ENCODE measurements around the gene GSTO1. TPM values are rescaled to one million over a fixed set of nuclear protein-coding genes. Genes with fewer than 3 reads are reported as not detected.

The GSTO1 gene
- polyA plus RNA-seq, 10 donors, result 36.5 to 57.7 (median 44.6) TPM

DNA sequence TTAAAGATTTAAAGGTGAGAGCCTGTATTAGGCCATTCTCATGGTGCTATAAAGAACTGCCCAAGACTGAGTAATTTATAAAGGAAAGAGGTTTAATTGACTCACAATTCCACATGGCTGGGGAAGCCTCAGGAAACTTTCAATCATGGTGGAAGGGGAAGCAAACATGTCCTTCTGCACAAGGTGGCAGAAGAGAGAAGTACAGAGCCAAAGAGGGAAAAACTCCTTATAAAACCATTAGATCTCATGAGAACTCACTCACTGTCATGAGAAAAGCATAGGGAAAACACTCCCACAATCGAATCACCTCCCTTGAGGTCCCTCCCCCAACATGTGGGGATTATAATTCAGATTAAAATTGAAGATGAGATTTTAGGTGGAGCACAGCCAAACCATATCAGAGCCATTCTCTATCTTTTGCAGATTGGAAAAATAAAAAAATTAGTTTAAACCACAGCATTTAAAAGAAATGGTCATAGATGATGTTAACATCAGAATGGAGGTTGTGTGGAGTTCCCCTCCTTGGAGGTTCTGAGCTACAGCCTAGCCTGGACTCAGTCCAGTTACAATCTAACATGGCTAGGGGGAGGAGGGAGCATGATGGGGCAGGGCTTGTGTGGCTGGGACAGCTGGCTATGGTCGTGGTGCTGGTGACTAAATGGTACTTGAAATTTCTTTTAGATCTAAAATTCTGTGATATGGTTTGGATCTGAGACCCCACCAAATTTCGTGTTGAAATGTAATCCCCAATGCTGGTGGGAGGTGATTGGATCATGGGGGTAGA, 47.4 kb downstream of the GSTO1 start:
- no peak for DNase-seq

DNA sequence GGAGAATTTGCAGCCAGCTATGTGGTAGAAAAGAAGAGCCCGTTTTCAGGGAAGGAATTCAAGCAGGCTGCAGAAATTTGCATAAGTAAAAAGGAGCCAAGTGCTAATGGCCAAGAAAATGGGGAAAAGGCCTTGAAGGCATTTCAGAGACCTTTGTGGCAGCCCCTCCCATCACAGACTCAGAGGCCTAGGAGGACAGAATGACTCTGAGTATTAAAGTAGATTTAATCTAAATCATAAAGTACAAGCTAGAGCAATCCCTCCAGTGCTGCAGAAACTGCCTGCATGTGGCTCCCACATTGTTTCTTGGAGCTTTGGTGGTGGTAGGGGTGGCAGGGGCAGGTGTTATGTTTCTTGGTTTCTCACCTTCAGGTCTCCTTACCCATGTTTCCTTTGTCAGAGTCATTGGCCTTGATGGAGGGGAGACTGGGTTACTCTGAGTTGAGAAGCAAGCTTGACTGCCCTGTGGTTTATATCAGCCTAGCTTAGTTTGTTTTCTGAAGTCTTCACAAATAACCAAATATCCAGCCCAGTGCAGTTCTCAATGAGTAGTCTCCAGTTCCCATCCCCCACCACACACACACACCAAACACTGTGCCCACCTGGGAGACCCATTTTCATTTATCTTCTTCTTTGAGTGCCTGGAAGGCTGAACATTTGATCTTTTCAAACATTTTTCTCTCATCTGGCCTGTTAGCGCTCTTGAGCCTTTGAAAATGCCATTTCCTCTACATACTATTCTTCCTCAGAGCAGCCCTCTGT, 49.1 kb downstream of the GSTO1 start:
- DNase-seq, result no peak

DNA sequence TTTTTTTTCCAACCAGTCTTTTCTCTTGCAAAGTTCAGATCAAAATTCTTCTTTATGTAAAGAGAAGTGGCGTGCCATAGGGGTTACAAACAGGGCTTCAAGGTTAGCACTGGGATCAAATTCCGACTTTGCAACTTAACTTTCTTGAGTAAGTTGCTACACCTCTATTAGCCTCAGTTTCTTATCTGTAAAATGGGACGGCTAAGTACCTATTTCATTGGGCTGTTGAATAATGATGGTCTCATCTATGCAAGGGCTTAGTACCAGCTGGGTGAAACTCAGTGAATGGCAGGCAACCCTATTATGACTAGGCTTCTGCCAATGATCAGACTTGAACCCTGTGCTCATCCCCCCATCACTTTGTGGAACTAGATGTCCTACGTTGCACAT, 49.7 kb downstream of the GSTO1 start:
- DNase-seq, result no peak

DNA sequence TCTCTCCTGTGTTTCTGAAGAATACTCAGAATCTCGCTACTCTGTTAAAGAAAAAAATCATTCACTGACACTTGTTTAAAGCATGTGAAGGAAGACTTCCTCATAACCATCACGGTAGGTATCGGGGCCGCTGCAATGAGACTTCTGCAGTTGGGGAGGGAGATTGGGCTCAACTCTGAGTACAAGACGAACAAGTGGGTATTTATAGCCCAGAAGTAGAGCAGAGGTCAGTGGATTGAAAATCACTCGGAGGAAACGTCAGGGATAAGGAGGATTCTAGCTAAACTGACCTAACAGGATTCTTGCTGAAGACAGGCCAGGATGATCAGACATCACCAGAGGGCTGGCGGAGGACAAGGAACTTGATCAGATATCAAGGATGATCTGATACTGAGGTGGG, 50.2 kb downstream of the GSTO1 start:
- peak in 1 of 3 donors; percentile 7 for DNase-seq

DNA sequence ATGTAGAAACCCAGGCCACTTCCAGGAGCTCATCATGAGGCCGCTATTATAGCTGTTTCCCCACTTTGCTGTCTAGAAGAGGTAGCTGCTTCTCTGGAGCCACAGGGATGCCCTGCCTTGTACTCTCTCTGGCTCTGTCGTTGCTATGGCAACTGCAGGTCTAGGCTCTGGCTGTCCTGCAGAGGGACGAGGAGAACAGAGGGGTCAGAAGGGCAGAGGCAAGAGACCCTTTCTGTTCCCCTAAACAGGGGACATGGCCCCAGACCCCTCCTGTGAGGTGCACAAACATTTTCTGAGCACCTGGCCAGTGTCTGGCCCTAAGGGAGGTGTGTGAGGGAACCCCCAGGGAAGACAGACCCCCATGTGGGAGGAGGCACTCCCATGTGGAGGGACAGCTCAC, 52.2 kb downstream of the GSTO1 start:
- no peak for DNase-seq

DNA sequence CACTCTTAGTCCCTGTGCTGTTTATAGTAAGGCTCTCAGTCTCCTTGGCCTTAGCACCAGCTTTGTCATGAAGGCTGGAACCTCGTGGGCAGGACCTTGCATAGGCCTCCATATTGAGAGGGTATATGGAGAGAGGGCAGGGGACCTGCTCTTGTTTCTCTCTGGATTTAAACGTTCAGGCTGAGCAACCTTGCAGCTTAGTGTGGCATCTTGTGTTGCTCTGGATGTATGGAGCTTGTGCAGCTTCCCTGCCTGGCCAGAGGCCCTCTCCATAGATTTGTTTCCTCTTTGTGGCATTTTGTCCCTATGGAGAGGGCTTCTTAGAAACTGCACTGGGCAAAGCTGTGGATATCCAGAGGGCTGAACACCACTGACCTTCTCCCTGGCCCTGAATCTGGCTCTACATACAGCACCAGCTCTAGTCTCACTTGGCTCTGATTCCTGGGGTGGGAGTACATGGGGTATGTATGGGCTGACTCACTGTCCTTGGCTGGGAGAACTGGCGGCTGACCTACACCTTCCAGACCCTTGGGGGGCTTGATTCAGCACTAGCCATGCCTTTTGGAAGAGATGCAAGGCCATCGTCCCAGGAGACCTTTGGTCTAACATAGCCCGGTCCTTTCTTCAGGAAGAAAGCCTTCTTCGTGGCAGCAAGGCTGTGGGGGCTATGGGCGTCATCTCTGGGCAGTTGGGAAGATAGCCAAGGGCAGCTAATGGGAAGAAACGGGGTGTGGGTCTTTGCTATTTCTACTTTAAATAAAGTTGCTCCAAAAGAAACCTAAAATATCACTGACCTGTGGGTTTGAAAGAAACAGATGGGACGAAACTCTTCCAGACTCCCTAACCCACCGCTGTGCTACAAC, 53.1 kb downstream of the GSTO1 start:
- peak in 1 of 3 donors; percentile 16 for DNase-seq

DNA sequence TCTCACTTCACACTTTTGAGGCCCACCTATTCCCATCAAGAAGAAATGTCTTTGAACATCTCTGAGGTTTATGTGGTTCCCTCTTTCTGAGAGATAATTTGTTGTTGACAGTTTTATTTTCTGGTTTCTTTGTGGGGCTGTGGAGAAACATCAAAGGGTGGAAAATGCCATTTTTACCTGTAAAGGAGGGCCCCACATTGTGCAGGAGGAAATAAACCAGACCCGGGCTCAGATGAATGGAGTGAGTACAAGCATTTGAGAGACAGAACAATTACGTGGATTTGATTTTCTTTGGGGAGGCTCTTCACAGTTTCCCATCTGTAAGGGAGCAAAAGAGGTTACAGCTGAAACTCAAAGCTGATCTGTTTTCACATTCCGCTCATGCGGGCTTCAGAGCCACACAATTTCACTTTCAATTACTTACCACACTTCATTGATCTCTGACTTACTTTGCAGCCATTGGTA, 53.8 kb downstream of the GSTO1 start:
- no peak for DNase-seq

DNA sequence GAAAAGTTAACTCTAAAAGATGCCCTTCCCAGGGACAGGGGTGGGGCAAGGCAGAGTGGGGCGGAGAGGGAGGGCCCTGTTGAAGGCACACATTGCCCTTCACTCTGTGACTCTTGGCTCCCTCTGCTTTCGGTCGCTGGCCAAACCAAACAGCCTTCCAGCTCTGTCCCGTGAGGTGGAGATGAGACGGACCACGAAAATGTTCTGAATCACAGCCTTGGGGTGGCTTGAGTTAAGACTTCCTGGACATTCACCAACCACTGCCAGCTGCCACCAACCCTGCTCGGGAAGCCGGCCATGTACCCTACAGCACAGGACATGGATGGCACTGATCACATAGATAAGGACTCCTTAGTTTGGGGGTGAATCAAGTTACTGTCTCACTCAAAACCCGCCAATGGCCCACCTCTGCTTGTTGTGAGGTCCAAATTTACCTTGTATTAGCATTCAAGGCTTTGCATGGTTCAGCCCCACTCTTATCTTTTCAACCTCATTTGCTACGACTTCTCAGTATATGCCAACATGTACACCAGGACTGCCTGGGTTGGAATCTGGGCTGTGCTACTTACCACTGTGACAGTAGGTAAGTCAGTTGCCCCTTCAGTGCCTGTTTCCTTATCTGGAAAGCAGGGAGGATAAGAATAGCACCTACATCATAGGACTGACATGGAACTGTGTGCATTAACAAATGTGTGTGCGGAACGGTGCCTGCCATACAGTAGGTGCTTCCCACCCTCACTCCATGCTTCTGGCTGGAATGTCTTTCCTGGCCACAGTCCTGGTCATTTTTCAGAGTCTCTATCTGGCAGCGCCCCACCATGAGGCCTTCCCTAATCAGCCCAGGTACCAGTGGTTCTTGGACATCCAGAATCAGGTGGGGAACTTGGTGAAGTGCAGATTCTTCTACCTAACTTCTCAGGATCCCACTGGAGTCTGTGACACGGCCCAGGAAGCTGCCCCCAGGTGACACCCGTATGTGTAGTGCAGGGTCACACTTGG, 55.6 kb downstream of the GSTO1 start:
- DNase-seq, result peak in 1 of 3 donors; percentile 11

DNA sequence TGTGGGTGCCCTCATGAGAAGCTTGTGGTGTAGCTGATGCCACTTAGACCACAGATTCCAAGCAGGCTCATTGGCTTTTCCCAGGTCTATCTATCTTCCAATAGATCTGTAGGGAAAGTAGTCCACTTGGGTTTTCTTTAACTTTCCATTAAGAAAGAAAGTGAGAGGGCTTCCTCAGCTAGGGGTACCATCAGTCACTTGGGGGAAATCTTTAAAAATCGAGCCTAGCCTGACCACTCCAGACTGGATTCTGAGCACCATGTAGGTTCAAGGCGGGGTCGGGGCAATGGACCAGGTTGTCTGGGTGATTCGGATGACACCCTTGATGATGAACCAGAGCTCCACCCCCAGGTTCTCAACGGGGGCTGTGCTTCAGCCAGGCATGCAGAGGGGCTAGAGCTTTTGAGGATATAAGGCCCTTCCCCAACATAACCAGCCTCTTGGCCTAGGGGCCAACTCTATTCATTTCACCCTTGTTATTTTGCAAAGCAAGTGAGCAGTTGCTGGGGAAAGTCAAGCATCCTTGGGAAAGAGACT, 56.6 kb downstream of the GSTO1 start:
- DNase-seq, result no peak

DNA sequence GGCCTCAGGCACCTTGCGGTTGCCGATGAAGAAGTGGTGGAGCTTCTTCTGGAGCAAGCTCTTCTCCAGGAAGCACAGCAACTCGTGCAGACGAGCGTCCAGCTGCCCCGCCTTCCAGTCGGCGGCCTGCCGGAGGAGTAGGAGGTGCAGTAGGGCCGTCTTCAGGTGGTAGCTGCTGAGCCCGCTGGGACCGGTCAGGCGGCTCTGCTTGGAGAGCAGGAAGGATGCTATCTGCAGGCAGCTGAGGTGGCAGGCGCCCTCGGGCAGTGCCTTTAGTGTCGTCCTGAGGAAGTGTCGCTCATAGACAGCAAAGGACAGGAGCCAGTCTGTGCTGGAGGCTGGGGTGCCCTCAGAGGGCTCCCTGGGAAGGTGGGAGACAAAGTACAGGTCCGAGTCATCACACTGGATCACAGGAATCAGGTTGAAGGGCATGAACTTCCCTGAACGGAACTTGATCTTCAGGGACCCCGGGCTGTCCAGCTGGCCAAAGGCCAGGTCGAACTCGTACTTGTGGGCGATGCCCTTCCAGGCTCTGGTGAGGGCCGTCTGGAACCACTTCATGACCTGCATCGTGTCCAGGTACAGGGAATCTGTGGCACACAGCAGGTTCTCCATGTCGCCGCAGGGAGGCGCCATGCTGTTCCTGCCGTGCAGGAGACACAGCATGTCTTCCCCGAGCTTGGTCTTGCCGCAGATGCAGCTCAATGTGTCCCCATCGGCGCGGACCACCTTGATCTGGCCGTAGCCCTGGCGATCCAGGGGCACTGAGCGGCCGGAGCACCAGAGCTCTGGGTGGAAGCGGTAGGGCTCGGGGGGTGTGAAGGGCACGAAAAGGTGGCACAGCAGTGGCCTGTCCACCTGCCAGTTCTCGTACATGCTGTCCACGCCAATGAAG, 60.1 kb downstream of the GSTO1 start:
- no peak for DNase-seq

DNA sequence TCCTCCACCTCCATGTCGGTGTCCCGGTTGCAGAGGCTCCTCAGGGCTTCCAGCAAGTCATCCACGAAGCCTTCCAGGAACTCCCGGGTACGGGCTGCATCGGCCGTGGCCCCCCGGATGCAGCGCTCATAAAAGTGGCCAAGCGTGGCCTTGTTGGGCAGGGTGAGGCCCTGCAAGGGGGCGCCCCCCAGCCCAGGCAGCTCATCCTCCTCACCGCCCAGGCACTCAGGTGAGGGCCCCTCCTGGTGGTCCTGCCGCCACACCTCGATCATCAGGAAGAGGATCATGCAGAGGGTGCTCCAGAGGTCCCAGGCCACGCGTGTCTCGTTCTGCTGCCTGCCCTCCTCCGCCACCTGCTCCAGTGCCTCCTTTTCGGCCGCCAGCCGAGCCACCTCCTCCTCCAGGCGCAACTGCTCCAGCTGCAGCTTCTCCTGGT, 60.8 kb downstream of the GSTO1 start:
- no peak for DNase-seq

DNA sequence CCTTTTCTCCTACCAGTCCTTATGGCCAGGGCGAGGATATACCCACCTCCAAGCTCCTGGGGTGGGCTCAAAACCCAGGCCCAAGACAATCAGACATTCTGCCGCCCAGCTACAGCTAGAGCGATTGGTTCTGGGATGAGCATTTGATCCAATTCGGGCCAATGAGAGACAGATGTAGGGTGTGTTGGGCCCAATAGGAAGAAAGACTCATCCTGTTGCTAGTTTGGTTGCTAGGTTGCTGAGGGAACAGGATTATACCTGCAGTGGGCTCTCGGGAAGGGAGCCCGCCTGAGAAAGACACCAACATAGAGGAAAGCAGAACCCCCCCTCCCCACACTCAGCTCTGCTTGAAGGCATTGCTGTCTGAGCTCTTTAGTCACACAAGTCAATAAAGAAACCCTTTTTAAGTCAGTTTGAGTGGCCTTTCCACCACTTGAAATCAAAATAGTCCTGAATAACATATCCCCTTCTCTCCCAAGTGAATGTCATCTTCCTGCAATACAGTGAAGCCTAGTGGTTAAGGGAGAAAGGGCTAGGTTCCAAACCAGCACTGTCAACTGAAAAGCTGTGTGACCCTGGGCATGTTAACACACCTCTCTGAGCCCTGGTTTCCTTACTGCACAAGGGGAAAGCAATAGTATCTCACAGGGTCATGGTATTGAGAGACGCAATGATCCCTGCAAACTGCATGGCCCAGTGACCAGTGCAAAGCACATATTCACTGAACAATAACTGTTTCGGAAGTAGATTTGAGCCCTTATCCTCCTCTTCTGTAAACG, 61.8 kb downstream of the GSTO1 start:
- peak in 1 of 3 donors; percentile 2 for DNase-seq

Other genes with a start within 250 kb of the GSTO1 start
- 10 to 100 TPM in 2 of 10 donors, under 1 TPM in 7, not detected in 1; 0.16 to 91.2 (median 0.35) TPM for gene COL17A1, start 169.0 kb upstream of the GSTO1 start, polyA plus RNA-seq (ENCODE audit: insufficient read length in 10 of 10)
- 1 to 10 TPM; 5.1 to 7.6 (median 6.8) TPM for gene SFR1, start 132.7 kb upstream of the GSTO1 start, polyA plus RNA-seq (ENCODE audit: insufficient read length in 10 of 10)
- under 1 TPM; 0.15 to 0.91 (median 0.39) TPM for gene CFAP43, start 22.5 kb upstream of the GSTO1 start, polyA plus RNA-seq (ENCODE audit: insufficient read length in 10 of 10)
- 1 to 10 TPM in 6 of 10 donors, under 1 TPM in 4; 0.64 to 3.4 (median 1.2) TPM for gene GSTO2, start 14.3 kb downstream of the GSTO1 start, polyA plus RNA-seq (ENCODE audit: insufficient read length in 10 of 10)
- 10 to 100 TPM in 1 of 10 donors, 1 to 10 TPM in 9; 7.1 to 10.2 (median 8.8) TPM for gene ITPRIP, start 83.6 kb downstream of the GSTO1 start, polyA plus RNA-seq (ENCODE audit: insufficient read length in 10 of 10)
- under 1 TPM; 0.24 to 0.72 (median 0.35) TPM for gene CFAP58, start 98.9 kb downstream of the GSTO1 start, polyA plus RNA-seq (ENCODE audit: insufficient read length in 10 of 10)